Neural progenitor cell (in vitro differentiated cells): ENCODE results near the gene SDCCAG8. TPM values are rescaled to one million over a fixed set of nuclear protein-coding genes. Genes with fewer than 3 reads are reported as not detected.

Experiments
- DNase-seq: peaks from one replicate; pipeline ENCODE4 v3.0.0-alpha.2; 2016; ENCODE audit warnings: low spot score
- H2AFZ ChIP-seq: fragments of 200-600 bp; sonication (generic); replicated peaks from 2 replicates; pipeline ENCODE4 v1.6.1; 2016; ENCODE audit warnings: antibody characterized with exemption
- H3F3A ChIP-seq: fragments of 200-600 bp; sonication (generic); 2 replicates; pipeline ENCODE4 v1.6.1; 2016; ENCODE audit warnings: antibody characterized with exemption, low read depth
- H3K27ac ChIP-seq: fragments of 200-600 bp; sonication (generic); 2 replicates; pipeline ENCODE4 v1.5.1; 2016; ENCODE audit warnings: mild to moderate bottlenecking
- H3K27me3 ChIP-seq: fragments of 200-600 bp; sonication (generic); 2 replicates; pipeline ENCODE4 v1.6.1; 2016; ENCODE audit warnings: mild to moderate bottlenecking, moderate library complexity
- H3K36me3 ChIP-seq: fragments of 200-600 bp; sonication (generic); 2 replicates; pipeline ENCODE4 v1.5.1; 2016
- H3K4me1 ChIP-seq: fragments of 200-600 bp; sonication (generic); 2 replicates; pipeline ENCODE4 v1.6.1; 2016; ENCODE audit warnings: mixed run types
- H3K4me2 ChIP-seq: fragments of 200-600 bp; sonication (generic); 2 replicates; pipeline ENCODE4 v1.6.1; 2016
- H3K4me3 ChIP-seq: fragments of 200-600 bp; sonication (generic); 2 replicates; pipeline ENCODE4 v1.5.1; 2016
- H3K79me2 ChIP-seq: fragments of 200-600 bp; sonication (generic); 2 replicates; pipeline ENCODE4 v1.6.1; 2016; ENCODE audit warnings: low read depth
- H3K9ac ChIP-seq: fragments of 200-600 bp; sonication (generic); 2 replicates; pipeline ENCODE4 v1.6.1; 2016
- H3K9me3 ChIP-seq: fragments of 200-600 bp; sonication (generic); 2 replicates; pipeline ENCODE4 v1.5.1; 2016; ENCODE audit warnings: low read depth
- H4K20me1 ChIP-seq: fragments of 200-600 bp; sonication (generic); 2 replicates; pipeline ENCODE4 v1.6.1; 2016; ENCODE audit warnings: low read depth
- H3K27ac Mint-ChIP-seq: 3 replicates; pipeline ENCODE4 v1.8.0; 2021; ENCODE audit warnings: mixed read lengths
- H3K27me3 Mint-ChIP-seq: 2 replicates; pipeline ENCODE4 v1.8.0; 2022; ENCODE audit warnings: low read depth, mild to moderate bottlenecking, inconsistent platforms, moderate library complexity, mixed read lengths; ENCODE audit not compliant: insufficient read depth
- H3K36me3 Mint-ChIP-seq: 3 replicates; pipeline ENCODE4 v1.8.0; 2021; ENCODE audit warnings: mixed read lengths
- H3K4me1 Mint-ChIP-seq: 3 replicates; pipeline ENCODE4 v1.8.0; 2021; ENCODE audit warnings: mixed read lengths
- H3K4me3 Mint-ChIP-seq: 3 replicates; pipeline ENCODE4 v1.8.0; 2021; ENCODE audit warnings: mild to moderate bottlenecking, moderate library complexity, mixed read lengths
- H3K9me3 Mint-ChIP-seq: 3 replicates; pipeline ENCODE4 v1.8.0; 2020; ENCODE audit warnings: mixed read lengths
- CTCF ChIP-seq: fragments of 200-600 bp; sonication (generic); IDR thresholded peaks from 2 replicates; pipeline ENCODE4 v1.5.1; 2017; ENCODE audit warnings: antibody characterized with exemption, mild to moderate bottlenecking
- EZH2 ChIP-seq: fragments of 200-600 bp; sonication (generic); IDR thresholded peaks from 2 replicates; pipeline ENCODE4 v1.6.1; 2017; ENCODE audit warnings: antibody characterized with exemption, mild to moderate bottlenecking, moderate library complexity
- EZH2phosphoT487 ChIP-seq: fragments of 200-600 bp; sonication (generic); IDR thresholded peaks from 2 replicates; pipeline ENCODE4 v1.6.1; 2017; ENCODE audit warnings: antibody characterized with exemption
- total RNA-seq: library from RNA; depleted of rRNA; stranded (reverse); fragments of >200 nt; gene quantifications from 2 replicates; pipeline ENCODE4 v1.2.3, GENCODE V29; 2015; ENCODE audit warnings: low replicate concordance

Gene SDCCAG8
- total RNA-seq, 1 donor from 2014 or later: 30.3 TPM

- H3K9me3 Mint-ChIP-seq: no peaks in the 10 kb centered on the region
- H3K4me3 Mint-ChIP-seq: no peak overlapping the region
- Histone ChIP-seq H3F3A (peaks cover 15% of the 10 kb centered on the region), H3K36me3 (no peaks in the 10 kb centered on the region), H4K20me1 (peaks cover 20% of the 10 kb centered on the region), H3K4me2 (peak overlapping the region; percentile 83), H3K79me2 (peaks cover 42% of the 10 kb centered on the region), H3K27ac (no peak overlapping the region), H3K4me3 (no peak overlapping the region), H3K9ac (no peak overlapping the region), H2AFZ (no peak overlapping the region), H3K27me3 (no peaks in the 10 kb centered on the region), H3K9me3 (no peaks in the 10 kb centered on the region), H3K4me1 (peaks cover 20% of the 10 kb centered on the region)
- TF ChIP-seq EZH2 (no peak), EZH2phosphoT487 (no peak), CTCF (no peak)
- H3K4me1 Mint-ChIP-seq: peaks cover 10% of the 10 kb centered on the region
- DNase-seq: no peak
- no peak overlapping the region for H3K27ac Mint-ChIP-seq
- H3K36me3 Mint-ChIP-seq: no peaks in the 10 kb centered on the region
- H3K27me3 Mint-ChIP-seq: peaks cover 2% of the 10 kb centered on the region
These were observed 1.3 kb downstream of the SDCCAG8 start for GRCh38 chr1:243257189-243257588.

DNA sequence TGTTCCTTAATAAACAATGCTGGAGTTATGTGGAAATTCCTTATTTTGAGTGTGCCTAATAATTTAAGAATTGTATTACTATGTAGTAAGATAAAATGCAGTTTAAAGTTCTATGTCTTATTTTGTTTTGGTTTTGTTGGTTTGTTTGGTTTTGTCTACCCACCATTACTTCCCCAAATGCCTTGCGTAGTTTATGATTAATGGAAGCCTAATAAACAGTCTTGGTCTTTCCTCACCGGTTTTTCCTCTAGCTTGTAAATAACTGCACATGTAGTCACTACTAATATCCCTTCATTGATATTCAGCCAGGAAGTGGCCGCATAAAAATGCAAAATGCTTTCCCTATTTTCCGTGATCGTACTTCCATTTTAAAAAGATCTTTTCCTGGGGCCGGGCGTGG is 2.9 kb downstream of the SDCCAG8 start:
- Mint-ChIP-seq H3K27me3 (peaks cover 2% of the 10 kb centered on the region), H3K36me3 (no peaks in the 10 kb centered on the region), H3K27ac (no peak overlapping the region), H3K9me3 (no peaks in the 10 kb centered on the region), H3K4me1 (peaks cover 4% of the 10 kb centered on the region), H3K4me3 (no peak overlapping the region)
- Histone ChIP-seq H3K9ac (no peak overlapping the region), H3K36me3 (no peaks in the 10 kb centered on the region), H3F3A (peaks cover 14% of the 10 kb centered on the region), H3K4me1 (peaks cover 8% of the 10 kb centered on the region), H3K4me2 (no peak overlapping the region), H3K9me3 (no peaks in the 10 kb centered on the region), H3K79me2 (peaks cover 27% of the 10 kb centered on the region), H4K20me1 (peaks cover 5% of the 10 kb centered on the region), H3K27ac (no peak overlapping the region), H3K4me3 (no peak overlapping the region), H2AFZ (no peak overlapping the region), H3K27me3 (no peaks in the 10 kb centered on the region)
- TF ChIP-seq EZH2phosphoT487: no peak
- TF ChIP-seq EZH2: no peak
- TF ChIP-seq CTCF: no peak
- no peak for DNase-seq

DNA sequence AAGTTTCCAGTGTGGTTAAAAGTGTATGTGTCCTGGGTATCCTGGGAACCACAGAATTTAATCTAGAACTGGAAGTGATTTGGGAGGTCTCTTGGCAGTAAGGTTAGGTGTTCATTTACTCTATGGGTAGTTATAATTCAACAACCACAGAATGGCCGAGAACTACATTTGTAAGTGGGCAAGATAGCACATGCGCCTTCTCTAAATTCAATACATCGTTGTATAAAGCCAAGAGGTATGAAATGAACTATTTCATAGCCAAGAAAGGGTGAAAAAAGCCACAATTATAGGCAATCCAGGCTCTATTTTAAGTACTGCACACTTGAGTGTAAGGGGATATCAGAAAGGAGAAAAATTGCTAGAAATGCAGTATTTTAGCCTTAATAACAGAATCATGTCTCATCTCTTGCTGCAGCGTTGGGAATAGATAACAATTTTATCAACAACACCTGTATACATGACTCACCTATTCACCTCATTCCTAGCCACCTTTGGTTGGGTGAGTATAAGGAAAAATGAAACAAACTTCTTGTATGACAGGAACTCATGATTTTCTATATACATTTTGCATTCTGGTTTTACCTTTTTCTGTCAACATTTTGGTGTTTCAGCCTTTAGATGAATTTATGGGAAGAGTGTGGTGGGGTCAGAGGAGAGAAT is 4.5 kb downstream of the SDCCAG8 start:
- Mint-ChIP-seq H3K9me3 (no peaks in the 10 kb centered on the region), H3K4me3 (no peak overlapping the region), H3K27me3 (no peaks in the 10 kb centered on the region), H3K4me1 (peaks cover 7% of the 10 kb centered on the region), H3K36me3 (peaks cover 3% of the 10 kb centered on the region), H3K27ac (no peak overlapping the region)
- Histone ChIP-seq H3K4me3 (no peak overlapping the region), H4K20me1 (no peaks in the 10 kb centered on the region), H2AFZ (no peak overlapping the region), H3K9ac (no peak overlapping the region), H3K4me2 (no peak overlapping the region), H3K27ac (no peak overlapping the region), H3K36me3 (no peaks in the 10 kb centered on the region), H3K79me2 (peaks cover 18% of the 10 kb centered on the region), H3F3A (no peaks in the 10 kb centered on the region), H3K4me1 (peaks cover 8% of the 10 kb centered on the region), H3K27me3 (no peaks in the 10 kb centered on the region), H3K9me3 (no peaks in the 10 kb centered on the region)
- TF ChIP-seq CTCF (no peak), EZH2 (no peak), EZH2phosphoT487 (no peak)
- DNase-seq: no peak
